CD14-positive monocyte (primary cell): ENCODE measurements around the gene WDR7. TPM values are rescaled to one million over a fixed set of nuclear protein-coding genes. Genes with fewer than 3 reads are reported as not detected.

Experiments used
- DNase-seq, 3 donors: peaks; one replicate each; pipeline ENCODE4 v3.0.0-alpha.2; 2011 to 2022
- H2AFZ ChIP-seq: 2 replicates; pipeline ENCODE4 v1.6.0; 2012; ENCODE audit warnings: mild to moderate bottlenecking, low read depth, low read length, inconsistent platforms; ENCODE audit not compliant: insufficient read depth, poor library complexity, severe bottlenecking
- H3K27ac ChIP-seq, 2 donors: 1 replicate in 1 of 2; 2 replicates in 1 of 2; pipeline ENCODE4 v1.5.1; 2012 to 2013; ENCODE audit warnings: low read length in 2 of 2, control low read depth in 1 of 2, inconsistent platforms in 1 of 2, low read depth in 1 of 2, mild to moderate bottlenecking in 1 of 2
- H3K27me3 ChIP-seq, 2 donors: one replicate each; pipeline versions ENCODE4 v1.6.0 to v1.6.1; 2011 to 2013; ENCODE audit warnings: low read length in 2 of 2; ENCODE audit not compliant: control insufficient read depth in 2 of 2, insufficient read depth in 2 of 2
- H3K36me3 ChIP-seq, 2 donors: replicated peaks in 1 of 2; 1 replicate in 1 of 2; 2 replicates in 1 of 2; pipeline versions ENCODE4 v1.5.1 to v1.6.1; 2012 to 2013; ENCODE audit warnings: low read length in 2 of 2, control low read depth in 1 of 2, inconsistent platforms in 1 of 2, mild to moderate bottlenecking in 1 of 2; ENCODE audit not compliant: insufficient read depth in 2 of 2, control insufficient read depth in 1 of 2
- H3K4me1 ChIP-seq, 2 donors: 1 replicate in 1 of 2; 2 replicates in 1 of 2; pipeline versions ENCODE4 v1.5.1 to v1.6.1; 2012 to 2013; ENCODE audit warnings: low read length in 2 of 2, control low read depth in 1 of 2, inconsistent platforms in 1 of 2, mild to moderate bottlenecking in 1 of 2, moderate library complexity in 1 of 2; ENCODE audit not compliant: insufficient read depth in 2 of 2, control insufficient read depth in 1 of 2
- H3K4me2 ChIP-seq: replicated peaks from 2 replicates; pipeline ENCODE3; 2012; ENCODE audit warnings: low read length, moderate library complexity, mild to moderate bottlenecking; ENCODE audit not compliant: poor library complexity, severe bottlenecking; ENCODE audit errors: extremely low read depth
- H3K4me3 ChIP-seq, 3 experiments: fragments of 200-600 bp in 1 of 3; sonication (generic) in 1 of 3; replicated peaks in 1 of 3; 1 replicate in 2 of 3; 2 replicates in 1 of 3; pipeline ENCODE4 v1.5.1; 2011 to 2013; ENCODE audit warnings: low read length in 3 of 3, mild to moderate bottlenecking in 3 of 3, control low read depth in 2 of 3, low read depth in 2 of 3, inconsistent platforms in 1 of 3, moderate library complexity in 1 of 3
- H3K79me2 ChIP-seq: 2 replicates; pipeline ENCODE4 v1.6.0; 2012; ENCODE audit warnings: mild to moderate bottlenecking, control low read depth, inconsistent platforms, low read length, moderate library complexity; ENCODE audit not compliant: insufficient read depth
- H3K9ac ChIP-seq: 2 replicates; pipeline ENCODE4 v1.6.0; 2017; ENCODE audit warnings: low read length, mild to moderate bottlenecking; ENCODE audit not compliant: insufficient read depth, poor library complexity, severe bottlenecking
- H3K9me3 ChIP-seq, 2 donors: replicated peaks in 1 of 2; 1 replicate in 1 of 2; 2 replicates in 1 of 2; pipeline versions ENCODE4 v1.5.1 to v1.6.1; 2012 to 2013; ENCODE audit warnings: low read length in 2 of 2, control low read depth in 1 of 2; ENCODE audit not compliant: control insufficient read depth in 1 of 2, insufficient read depth in 1 of 2
- H4K20me1 ChIP-seq: 2 replicates; pipeline ENCODE4 v1.6.0; 2012; ENCODE audit warnings: mild to moderate bottlenecking, low read length, control low read depth, moderate library complexity; ENCODE audit not compliant: insufficient read depth
- H3K27ac Mint-ChIP-seq, 7 donors: one replicate each; pipeline ENCODE4 v1.8.0; 2020; ENCODE audit warnings: mild to moderate bottlenecking in 7 of 7, mixed read lengths in 7 of 7, moderate library complexity in 6 of 7, inconsistent platforms in 2 of 7
- H3K27me3 Mint-ChIP-seq, 3 donors: one replicate each; pipeline ENCODE4 v1.8.0; 2021 to 2022; ENCODE audit warnings: low read depth in 3 of 3, mild to moderate bottlenecking in 3 of 3, mixed read lengths in 3 of 3, moderate library complexity in 3 of 3, inconsistent platforms in 1 of 3
- H3K36me3 Mint-ChIP-seq, 2 donors: one replicate each; pipeline ENCODE4 v1.8.0; 2020; ENCODE audit warnings: mixed read lengths in 2 of 2, inconsistent platforms in 1 of 2, mild to moderate bottlenecking in 1 of 2
- H3K4me1 Mint-ChIP-seq: one replicate; pipeline ENCODE4 v1.8.0; 2020; ENCODE audit warnings: mild to moderate bottlenecking, mixed read lengths
- H3K4me3 Mint-ChIP-seq, 2 donors: one replicate each; pipeline ENCODE4 v1.8.0; 2020; ENCODE audit warnings: mild to moderate bottlenecking in 2 of 2, mixed read lengths in 2 of 2, moderate library complexity in 1 of 2
- H3K9me3 Mint-ChIP-seq, 7 donors: one replicate each; pipeline ENCODE4 v1.8.0; 2020 to 2022; ENCODE audit warnings: mixed read lengths in 7 of 7, mild to moderate bottlenecking in 6 of 7, moderate library complexity in 6 of 7, inconsistent platforms in 2 of 7
- CTCF ChIP-seq: fragments of 200-600 bp; IDR thresholded peaks from one replicate; pipeline ENCODE4 v1.8.0; 2022; ENCODE audit warnings: antibody characterized with exemption, mild to moderate bottlenecking
- WGBS: methylation state at CpG from one replicate; pipeline ENCODE4 v1.1.5; 2013; ENCODE audit warnings: missing lambda C conversion rate; ENCODE audit not compliant: insufficient coverage; 5-methylcytosine and 5-hydroxymethylcytosine counted together
- intact Hi-C, 2 donors: fragments of 100-400 bp; cut with micrococcal nuclease; formaldehyde crosslinking; loops; one replicate each; pipeline versions ENCODE4 v1.15.0 to v1.15.1; 2023
- polyA plus RNA-seq, 3 donors: library from polyadenylated mRNA; depleted of rRNA in 1 of 3; unstranded in 2 of 3; stranded (reverse) in 1 of 3; fragments of 300-500 nt in 2 of 3; fragments of >200 nt in 1 of 3; fragmentation: Illumina TruSeq in 2 of 3; gene quantifications; 1 replicate in 2 of 3; 2 replicates in 1 of 3; pipeline ENCODE4 v1.2.3, GENCODE V29; 2012 to 2021

WDR7 gene
- polyA plus RNA-seq, 3 donors, result 9.1 to 23.6 (median 9.5) TPM

DNA sequence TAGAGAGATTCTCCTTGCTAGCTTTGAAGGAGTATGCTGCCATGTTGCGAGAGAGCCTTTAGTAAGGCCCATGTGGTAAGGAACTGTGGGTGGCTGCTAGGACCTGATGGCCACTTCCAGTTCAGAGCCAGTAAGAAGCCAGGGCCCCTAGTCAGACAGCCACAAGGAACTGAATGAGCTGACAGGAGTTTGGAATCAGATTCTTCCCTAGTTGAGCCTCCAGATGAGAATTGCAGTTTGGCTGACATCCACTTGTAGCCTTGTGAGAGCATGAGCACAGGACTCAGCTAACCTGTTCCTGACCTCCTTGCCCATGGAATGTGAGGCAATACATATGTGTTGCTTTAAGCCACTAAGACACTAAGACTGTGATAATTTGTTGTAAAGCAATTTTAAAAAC is 1.2 kb upstream of the WDR7 start:
- H3K36me3 ChIP-seq, result no peaks in the 10 kb centered on the region
- H3K4me1 Mint-ChIP-seq, result peaks cover 47% of the 10 kb centered on the region
- peaks cover 0 to 3% of the 10 kb centered on the region in 2 donors for H3K36me3 Mint-ChIP-seq
- no peak for DNase-seq
- H3K4me3 ChIP-seq, result no peak overlapping the region
- no peak overlapping the region for H3K27ac ChIP-seq
- peaks cover 35% of the 10 kb centered on the region for H3K79me2 ChIP-seq
- H3K4me1 ChIP-seq, result peaks cover 37 to 46% of the 10 kb centered on the region in 2 donors
- no peaks in the 10 kb centered on the region for H3K9me3 ChIP-seq
- no peak overlapping the region for H3K9ac ChIP-seq
- no peak overlapping the region for H3K4me2 ChIP-seq
- WGBS, result 100% methylated on average over 1 of the region's 1 CpG
- H3K27ac Mint-ChIP-seq, result no peak overlapping the region
- peaks cover 0 to 3% (median 0%) of the 10 kb centered on the region in 7 donors for H3K9me3 Mint-ChIP-seq
- H3K4me3 Mint-ChIP-seq, result no peak overlapping the region
- H3K27me3 ChIP-seq, result no peaks in the 10 kb centered on the region
- H3K27me3 Mint-ChIP-seq, result no peaks in the 10 kb centered on the region
- intact Hi-C loops, result loop anchor here (2.0 to 10.0 kb wide), 4 partner anchors 13 to 1325 kb away; partner anchors contain the start of gene TCF4 (in 1 of the 2)
- TF ChIP-seq CTCF, result no peak
- H4K20me1 ChIP-seq, result peaks cover 8% of the 10 kb centered on the region
- H2AFZ ChIP-seq, result no peak overlapping the region

- Histone ChIP-seq H3K9me3 (no peaks in the 10 kb centered on the region), H3K9ac (peak overlapping the region; percentile 80), H3K27me3 (no peaks in the 10 kb centered on the region), H3K27ac (peak overlapping the region; percentile 87 to 90), H4K20me1 (peaks cover 12% of the 10 kb centered on the region), H2AFZ (peak overlapping the region; percentile 89), H3K4me1 (peaks cover 51 to 57% of the 10 kb centered on the region in 2 donors), H3K79me2 (peaks cover 53% of the 10 kb centered on the region), H3K4me3 (peak overlapping the region; percentile 64 to 92 (median 86)), H3K36me3 (no peaks in the 10 kb centered on the region), H3K4me2 (peak overlapping the region; percentile 85)
- H3K9me3 Mint-ChIP-seq, result peaks cover 0 to 3% (median 0%) of the 10 kb centered on the region in 7 donors
- H3K4me1 Mint-ChIP-seq, result peaks cover 63% of the 10 kb centered on the region
- WGBS, result 17% methylated on average over 5 of the region's 5 CpGs
- no peak for DNase-seq
- H3K36me3 Mint-ChIP-seq, result peaks cover 0 to 3% of the 10 kb centered on the region in 2 donors
- intact Hi-C loops, result loop anchor here (2.0 to 10.0 kb wide), 4 partner anchors 15 to 1327 kb away; partner anchors contain the start of gene TCF4 (in 1 of the 2)
- no peaks in the 10 kb centered on the region for H3K27me3 Mint-ChIP-seq
- TF ChIP-seq CTCF, result no peak
- H3K4me3 Mint-ChIP-seq, result peak overlapping the region; percentile 94 to 95
- peak overlapping the region; percentile 93 to 97 (median 96) for H3K27ac Mint-ChIP-seq
These were observed 573 bp downstream of the WDR7 start for GRCh38 chr18:56651771-56652092.
